Liver (tissue), 3 donors: ENCODE measurements around the gene GRAMD4.

Source experiments
- JUND ChIP-seq, 2 donors: IDR thresholded peaks; 2 replicates each; pipeline ENCODE4 v1.6.1; 2016; ENCODE audit warnings: antibody characterized with exemption in 2 of 2
- TF ChIP-seq, protein P1 (sequence below): fragments of 150-350 bp; IDR thresholded peaks from 2 replicates; pipeline ENCODE4 v1.5.1; 2017; ENCODE audit warnings: improper control_type of control experiment, low read depth, low read length; ENCODE audit not compliant: missing input control
- donor health status: healthy.
- donor health status: healthy.

DNA sequence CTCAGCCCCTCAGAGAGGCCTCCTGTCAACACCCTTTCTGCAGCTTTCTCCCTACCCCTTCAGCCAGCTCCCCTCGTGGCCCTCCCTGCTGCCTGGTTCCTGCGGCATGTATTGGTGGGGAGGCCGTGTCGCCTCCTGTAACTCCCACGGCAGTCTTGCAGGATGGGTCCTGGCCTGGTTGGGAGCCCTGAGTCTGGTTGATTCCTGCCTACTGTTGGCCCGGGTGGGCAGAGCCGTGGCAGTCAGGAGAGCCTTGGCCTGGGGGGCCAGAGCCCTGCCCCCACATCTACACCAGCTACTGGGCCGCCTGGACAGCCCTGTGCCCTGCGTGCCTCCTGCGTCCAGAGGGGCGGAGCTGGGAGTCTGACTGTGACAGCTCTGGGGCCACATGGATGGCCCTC lies 30.3 kb upstream of the GRAMD4 start:
- TF ChIP-seq JUND (IDR thresholded peaks at IDR 0.05): no peak
- TF ChIP-seq, protein P1, sequence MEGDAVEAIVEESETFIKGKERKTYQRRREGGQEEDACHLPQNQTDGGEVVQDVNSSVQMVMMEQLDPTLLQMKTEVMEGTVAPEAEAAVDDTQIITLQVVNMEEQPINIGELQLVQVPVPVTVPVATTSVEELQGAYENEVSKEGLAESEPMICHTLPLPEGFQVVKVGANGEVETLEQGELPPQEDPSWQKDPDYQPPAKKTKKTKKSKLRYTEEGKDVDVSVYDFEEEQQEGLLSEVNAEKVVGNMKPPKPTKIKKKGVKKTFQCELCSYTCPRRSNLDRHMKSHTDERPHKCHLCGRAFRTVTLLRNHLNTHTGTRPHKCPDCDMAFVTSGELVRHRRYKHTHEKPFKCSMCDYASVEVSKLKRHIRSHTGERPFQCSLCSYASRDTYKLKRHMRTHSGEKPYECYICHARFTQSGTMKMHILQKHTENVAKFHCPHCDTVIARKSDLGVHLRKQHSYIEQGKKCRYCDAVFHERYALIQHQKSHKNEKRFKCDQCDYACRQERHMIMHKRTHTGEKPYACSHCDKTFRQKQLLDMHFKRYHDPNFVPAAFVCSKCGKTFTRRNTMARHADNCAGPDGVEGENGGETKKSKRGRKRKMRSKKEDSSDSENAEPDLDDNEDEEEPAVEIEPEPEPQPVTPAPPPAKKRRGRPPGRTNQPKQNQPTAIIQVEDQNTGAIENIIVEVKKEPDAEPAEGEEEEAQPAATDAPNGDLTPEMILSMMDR: no peak
